Kidney tubule cell (primary cell): ENCODE data around the gene TPRN.
A peak's percentile ranks its signal among the peaks of the same experiment; 100 is the strongest.

Experiments
- DNase-seq: peaks from one replicate; pipeline ENCODE4 v3.0.0-alpha.2; 2018; ENCODE audit warnings: low spot score

Gene TPRN

GRCh38 chr9:137189297-137190295, 10.9 kb downstream of the TPRN start:
- no peak for DNase-seq

DNA sequence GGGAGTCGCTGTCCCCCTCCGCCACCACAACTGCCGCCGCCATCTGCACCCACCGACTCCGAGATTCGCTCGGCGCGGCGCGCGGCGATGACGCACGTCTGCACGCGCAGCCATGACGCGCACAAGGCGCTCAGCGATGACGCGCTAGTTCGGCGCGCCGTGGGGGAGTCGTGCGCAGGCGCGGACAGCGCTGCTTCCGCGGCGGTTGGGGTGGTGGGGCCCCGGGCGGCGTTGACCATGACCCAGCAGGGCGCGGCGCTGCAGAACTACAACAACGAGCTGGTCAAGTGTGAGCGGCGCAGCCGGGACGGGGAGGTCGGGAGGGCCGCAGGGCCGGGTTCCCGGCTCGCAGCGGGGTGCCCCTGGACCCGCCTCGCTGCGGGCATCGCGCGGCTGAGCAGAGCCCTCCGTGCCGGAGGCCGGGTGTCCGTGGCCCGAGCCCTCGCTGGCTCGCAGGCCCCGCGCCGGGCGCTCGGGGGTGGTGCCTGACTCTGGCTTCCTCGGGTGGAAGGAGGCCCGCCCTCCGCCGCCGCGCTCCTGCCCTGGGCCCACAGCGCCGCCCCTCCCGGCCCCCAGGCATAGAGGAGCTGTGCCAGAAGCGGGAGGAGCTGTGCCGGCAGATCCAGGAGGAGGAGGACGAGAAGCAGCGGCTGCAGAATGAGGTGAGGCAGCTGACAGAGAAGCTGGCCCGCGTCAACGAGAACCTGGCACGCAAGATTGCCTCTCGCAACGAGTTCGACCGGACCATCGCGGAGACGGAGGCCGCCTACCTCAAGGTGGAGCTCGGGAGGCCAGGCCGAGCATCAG, 11.8 kb downstream of the TPRN start, which contains the start of the genes ANAPC2 and SSNA1:
TSS of gene ANAPC2 (minus strand) at position 71 of the 807 bp plus-strand sequence. CDS start at position 43, 28 bp downstream.
TSS of gene SSNA1 (plus strand) at position 187 of the 807 bp plus-strand sequence. CDS start at position 238, 51 bp downstream.
- peak; percentile 95 for DNase-seq

GRCh38 chr9:137188086-137188489, 12.5 kb downstream of the TPRN start:
- no peak for DNase-seq

- no peak for DNase-seq
These were observed 13.2 kb downstream of the TPRN start for GRCh38 chr9:137187386-137187785.

DNA sequence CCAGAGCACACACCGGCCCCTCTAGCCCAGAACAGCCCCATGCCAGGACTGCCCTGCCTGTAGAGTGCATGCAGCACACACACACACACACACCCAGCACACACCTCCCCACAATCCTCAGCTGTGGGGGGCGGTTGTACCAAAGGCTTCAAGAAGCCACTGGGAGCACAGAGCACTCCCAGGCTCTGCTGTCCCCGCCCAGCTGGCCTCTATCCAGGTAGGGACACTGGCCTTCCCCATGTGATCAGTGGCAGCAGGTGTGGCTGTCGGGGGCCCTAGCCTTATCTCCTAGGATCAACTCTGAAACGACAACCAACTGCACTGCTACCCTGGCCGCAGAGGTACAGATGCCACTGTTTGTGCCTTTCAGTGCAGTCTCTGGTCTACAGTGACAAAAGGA, 14.2 kb downstream of the TPRN start:
- DNase-seq = no peak

DNA sequence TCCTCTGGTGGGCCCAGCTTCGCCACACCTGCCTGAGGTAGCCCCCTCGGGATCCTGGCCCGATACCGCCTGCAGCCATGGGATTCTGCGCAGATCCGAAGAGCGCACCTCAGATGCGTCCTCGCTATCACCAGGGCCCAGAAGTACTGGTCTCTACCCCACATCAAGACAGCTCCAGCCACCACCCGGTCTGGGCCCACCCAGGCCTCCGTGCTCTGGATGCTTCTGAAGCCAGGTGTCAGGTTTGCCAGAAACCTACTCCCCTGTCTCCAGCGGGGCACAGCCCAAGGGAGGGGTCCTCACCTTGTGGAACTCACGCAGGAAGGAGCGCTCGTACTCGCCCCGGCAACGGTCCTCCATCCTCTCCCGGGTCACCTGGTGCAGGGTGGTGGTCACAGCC, 14.6 kb downstream of the TPRN start:
- no peak for DNase-seq

DNA sequence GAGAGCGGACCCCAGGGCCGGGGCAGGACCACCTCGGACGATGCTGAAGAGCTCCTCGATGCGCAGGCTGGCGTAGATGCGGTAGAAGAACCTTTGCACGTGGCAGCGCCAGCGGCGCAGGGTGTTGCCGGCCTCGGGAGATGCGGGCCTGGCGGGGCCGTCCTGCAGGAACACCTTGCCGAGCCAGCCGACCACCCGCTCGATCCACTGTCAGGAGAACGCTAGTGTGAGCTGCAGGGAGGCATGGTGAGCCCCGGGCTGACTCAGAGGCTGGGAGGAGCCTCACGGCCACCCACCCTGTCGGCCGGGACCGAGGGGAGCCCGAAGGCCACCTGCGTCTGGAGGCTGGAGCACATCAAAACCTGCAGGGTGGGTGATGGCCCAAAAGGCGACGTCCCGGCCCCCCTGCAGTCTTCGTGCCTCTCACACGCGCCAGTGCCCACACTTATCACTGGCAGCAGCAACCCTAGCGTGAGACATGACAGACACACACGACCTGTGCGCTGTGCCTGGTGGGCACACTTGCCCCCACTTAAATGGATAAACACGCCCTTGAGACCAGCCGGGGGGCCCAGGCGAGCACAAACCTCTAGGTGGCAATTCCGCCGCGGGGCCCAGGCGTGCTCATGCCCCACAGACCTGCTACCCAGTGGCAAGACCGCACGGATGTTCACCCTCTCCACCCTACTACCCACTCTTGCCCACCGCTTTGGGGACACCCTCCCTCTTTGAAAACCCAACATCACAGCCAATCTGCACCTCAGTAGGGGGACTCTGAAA, 15.5 kb downstream of the TPRN start:
- DNase-seq = no peak

DNA sequence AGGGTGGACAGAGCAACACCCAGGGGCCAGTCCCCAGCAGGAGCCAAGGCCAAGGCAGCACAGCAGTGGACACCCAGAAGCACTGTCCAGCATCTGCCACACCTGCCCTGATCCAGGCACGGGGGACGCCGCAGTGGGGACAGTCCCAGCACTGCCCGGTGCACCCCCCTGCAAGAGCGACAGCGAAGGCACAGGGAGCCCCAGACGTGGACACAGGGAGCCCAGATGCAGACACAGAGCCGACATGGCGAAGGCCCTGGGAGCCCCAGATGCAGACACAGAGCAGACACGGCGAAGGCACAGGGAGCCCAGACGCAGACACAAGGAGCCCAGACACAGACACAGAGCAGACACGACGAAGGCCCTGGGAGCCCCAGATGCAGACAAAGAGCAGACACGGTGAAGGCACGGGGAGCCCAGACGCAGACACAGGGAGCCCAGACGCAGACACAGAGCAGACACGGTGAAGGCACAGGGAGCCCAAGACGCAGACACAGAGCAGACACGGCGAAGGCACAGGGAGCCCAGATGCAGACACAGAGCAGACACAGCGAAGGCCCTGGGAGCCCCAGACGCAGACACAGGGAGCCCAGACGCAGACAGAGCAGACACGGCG, 16.5 kb downstream of the TPRN start:
- DNase-seq = no peak

- no peak for DNase-seq
These were observed 17.7 kb downstream of the TPRN start for GRCh38 chr9:137182836-137183235.

DNA sequence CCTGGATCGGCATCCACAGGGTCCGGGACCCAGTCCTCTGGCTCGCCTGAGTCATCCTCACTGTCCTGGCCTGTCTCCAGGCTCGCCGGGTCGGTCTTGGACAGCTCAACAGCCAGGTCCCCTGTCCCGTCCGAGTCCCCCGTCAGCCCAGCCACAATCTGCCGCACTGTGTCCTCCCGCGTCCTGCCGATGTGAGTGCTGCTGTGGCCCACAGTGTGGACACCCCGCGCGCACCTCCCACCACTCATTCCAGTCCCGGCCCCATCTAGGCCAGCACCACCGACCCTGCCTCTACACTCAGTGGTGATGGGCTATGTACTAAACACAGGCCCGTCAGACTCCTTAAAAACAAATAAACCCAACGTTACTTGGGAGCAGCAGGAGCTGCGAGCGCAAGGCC, 18.9 kb downstream of the TPRN start:
- DNase-seq = no peak

GRCh38 chr9:137180491-137180890, 20.1 kb downstream of the TPRN start:
- no peak for DNase-seq

GRCh38 chr9:137179761-137180160, 20.8 kb downstream of the TPRN start:
- no peak for DNase-seq

GRCh38 chr9:137178939-137179630, 21.5 kb downstream of the TPRN start:
- no peak for DNase-seq

DNA sequence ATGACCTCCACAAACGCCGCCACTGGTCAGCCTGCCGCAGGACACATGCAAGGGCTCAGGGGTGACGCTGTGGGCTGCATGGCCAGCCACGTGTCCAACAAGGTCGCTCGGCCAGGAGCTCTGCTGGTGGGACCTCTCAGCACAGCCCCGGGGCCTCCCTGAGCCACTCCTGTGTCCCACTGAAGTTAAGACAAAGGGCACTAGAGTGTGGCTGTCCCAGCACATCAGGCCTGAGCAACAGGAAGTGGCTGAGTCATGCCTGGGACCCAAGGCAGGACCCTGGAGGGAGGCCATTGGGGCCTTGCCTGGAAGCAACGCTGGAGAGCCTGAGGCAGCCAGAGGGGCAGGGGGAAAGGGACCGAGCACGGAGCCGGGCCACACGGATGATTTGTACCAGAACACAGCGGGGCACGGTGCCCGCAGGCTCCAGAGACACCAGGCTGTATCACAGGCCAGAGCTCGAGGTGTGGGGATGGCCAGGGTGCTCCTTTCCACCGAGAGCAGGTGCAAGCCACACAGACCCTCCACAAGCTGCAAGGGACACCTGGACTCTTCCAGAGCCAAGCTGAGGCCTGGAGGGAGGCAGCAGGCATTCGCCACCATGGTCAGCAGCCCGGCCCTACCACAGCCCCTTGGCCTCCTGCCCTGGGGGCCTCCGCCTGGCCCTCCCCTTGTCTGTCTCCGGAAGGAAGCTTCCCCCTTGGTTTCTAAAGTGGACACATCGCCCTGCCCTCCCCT, 22.2 kb downstream of the TPRN start:
- peak; percentile 44 for DNase-seq

GRCh38 chr9:137176302-137177182, 24.0 kb downstream of the TPRN start:
- DNase-seq = peak; percentile 52

DNA sequence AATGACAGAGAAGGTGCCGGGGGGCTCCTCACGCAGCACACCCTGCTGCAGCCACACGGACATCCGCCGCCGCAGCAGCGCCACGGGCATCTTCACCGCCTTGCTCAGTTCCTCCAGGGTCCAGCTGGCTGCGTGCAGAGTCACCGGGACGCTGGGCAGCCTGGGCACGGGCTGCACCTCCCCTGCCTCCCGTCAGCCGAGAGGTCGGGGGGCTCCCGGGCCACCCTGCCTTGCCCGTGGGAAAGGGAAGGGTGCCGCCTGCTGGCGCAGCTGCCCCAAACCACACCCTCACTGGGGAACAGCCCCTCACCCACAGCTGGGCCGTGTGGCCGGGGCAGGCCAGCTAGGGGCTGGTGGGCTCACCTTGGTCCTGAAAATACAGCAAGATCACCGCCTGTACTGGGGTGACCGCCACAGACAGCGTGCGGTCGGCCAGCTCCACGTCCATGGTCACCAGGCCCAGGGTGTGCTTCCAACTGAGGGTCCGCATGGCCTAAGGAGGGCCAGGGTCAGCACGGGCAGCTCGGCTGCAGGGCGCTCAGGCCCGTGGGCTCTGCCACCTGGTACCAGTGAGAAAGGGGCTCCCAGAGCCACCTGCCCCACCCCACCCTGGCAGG, 25.1 kb downstream of the TPRN start:
- no peak for DNase-seq

- peak; percentile 41 for DNase-seq
These were observed 25.7 kb downstream of the TPRN start for GRCh38 chr9:137174722-137175293.
